IPS-18c (cell line): Measurements from ENCODE around the gene NPBWR2.
"Not testable (repeated sequence)": the region's sequence is repeated elsewhere in the genome, so short reads cannot be mapped to it uniquely, and the experiment has no call there.

Experiments
- H3K4me3 ChIP-seq: 2 replicates; pipeline ENCODE4 v1.7.0; 2013; ENCODE audit warnings: low read depth, mild to moderate bottlenecking, low read length, moderate library complexity; ENCODE audit not compliant: insufficient read depth
- H3K9me3 ChIP-seq: one replicate; pipeline ENCODE4 v1.6.1; 2013; ENCODE audit warnings: mild to moderate bottlenecking, low read length, moderate library complexity; ENCODE audit not compliant: control insufficient read depth, insufficient read depth

Gene NPBWR2

DNA sequence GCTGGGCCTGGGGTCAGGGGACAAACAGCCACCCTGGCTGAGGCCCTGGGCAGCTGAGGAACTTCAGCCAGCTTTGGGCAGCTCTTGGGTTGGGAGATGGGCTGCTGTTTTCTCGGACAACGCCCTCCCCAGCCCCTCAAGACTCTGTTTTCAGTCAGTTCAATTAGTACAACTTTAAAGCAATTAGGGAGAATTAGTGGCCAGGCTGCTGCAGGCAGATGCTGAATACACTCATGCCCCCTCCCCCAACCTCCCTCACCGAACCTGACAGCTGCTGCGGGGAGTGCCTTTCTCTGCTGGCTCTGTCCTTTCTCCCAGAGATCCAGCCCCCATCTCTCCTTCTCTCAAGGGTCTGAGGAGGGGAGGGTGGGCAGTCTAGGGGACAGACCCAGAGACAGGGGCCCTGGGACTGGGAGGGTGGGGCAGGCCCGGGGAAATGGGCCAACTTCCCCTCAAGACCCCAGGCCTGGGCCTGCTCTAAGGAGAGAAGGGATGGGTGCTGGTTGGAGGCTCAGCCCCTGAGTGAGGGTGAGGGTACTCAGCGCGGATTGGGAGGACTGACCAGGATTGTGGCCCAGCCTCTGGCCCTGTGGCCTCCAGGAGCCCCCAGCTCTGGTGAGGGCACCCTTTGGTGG is 39.1 kb upstream of the NPBWR2 start:
- no peak overlapping the region for H3K4me3 ChIP-seq
- peaks cover 2% of the 10 kb centered on the region for H3K9me3 ChIP-seq

DNA sequence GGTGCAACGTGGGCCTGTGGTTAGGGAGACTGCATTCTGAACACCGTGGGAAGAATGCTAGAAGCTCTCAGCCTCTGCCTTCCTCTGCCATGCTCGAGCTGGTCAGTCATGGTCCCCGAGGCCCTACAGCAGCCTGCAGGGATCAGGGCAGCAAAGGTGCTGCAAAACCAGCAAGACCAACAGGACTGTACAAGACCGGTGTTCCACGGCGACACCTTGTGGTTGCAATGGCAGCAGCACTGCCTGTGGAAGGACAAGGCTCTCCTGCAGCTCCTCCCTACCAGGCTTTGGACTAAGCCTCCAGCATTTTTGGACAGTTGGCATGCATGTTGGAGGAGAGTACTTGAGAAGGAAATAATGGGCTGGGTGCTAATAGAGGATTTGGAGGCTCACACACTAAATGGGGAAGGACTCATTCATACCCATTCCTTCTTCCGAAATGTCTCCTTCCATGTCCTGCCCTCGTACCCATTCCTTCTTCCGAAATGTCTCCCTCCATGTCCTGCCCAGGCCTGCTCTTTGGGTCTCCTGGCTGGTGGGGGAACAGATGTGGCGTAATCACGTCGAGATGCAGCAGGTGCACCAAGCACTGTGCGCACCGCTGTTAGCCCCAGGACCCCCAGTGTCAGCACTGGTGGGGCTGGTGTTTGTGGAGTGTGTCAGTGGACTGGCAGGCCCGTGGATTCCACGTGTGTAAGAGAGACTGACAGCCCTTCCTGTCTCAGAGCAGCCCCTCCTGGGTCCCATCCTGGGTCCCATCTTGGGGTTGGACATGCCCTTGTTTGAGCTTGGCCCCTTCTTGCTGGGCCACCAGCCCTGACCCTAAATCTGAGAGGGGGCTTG is 38.3 kb upstream of the NPBWR2 start:
- H3K9me3 ChIP-seq, result peaks cover 2% of the 10 kb centered on the region
- no peak overlapping the region for H3K4me3 ChIP-seq

DNA sequence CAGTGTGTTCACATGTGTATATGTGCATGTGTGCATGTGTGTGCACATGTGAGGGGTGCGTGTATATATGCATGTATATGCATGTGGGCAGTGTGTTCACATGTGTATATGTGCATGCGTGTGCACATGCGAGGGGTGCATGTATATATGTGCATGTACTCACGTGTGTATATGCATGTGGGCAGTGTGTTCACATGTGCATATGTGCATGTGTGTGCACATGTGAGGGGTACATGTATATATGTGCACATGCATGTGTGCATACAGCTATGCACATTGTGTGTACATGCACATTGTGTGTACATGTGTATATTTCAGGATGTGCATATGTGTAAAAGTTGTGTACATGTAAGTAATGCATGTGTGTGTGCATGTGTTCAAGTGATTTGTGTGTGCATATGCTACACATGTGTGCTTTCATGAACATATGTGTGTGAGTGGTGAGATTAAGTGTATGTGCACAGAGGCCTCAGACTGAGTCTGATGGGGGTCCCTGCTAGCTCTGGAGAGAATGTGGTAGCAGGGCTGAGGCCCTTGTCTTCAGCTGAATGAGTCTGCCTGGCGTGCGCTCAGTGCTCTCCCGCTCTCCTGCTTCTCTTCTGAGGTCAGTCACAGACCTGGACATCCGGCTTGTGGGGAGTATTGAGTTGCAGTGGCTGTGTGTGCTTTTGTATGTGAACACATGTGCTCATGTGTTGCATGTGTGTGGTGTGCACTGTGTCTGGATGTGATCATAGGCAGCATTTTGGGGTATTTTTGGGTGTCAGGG is 37.0 kb upstream of the NPBWR2 start:
- peaks cover 2% of the 10 kb centered on the region for H3K9me3 ChIP-seq
- H3K4me3 ChIP-seq, result no peak overlapping the region

DNA sequence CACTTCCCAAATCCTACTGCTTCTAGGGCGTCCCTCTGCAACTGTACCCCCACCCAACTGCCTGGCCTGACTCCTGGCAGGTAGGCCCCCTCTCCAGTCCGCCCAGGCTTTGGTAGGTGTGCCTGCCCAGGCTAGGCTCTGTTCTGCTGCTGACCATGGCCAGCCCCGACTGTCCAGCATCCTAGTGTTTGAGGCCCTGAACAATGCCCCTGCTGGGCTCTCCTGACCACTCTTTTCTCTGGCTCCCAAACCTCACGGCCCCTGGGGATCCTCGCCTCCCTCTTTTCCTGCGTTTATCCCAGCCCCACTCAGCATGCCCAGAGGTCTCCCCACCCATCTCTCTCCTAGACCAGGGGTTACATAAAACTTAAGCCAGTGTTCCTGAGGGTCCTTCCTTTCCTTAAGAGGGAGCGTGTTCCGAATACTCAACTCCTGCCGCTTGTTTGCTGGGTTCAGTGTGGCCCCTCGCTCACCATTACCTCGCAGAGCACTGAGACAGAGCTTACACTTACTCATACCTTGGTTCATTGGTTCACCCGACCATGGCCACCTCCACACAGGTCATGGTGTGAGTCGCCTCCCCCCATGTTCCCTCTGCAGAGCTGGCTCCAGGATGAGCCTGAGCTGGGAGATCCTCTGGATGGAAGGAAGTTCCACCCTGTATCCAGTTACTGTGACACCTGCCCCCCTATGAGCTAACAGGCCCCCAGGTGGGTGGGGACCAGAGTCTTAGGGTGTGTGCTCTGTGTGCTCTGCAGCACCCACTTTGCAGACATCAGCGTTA is 35.8 kb upstream of the NPBWR2 start:
- H3K9me3 ChIP-seq, result peaks cover 2% of the 10 kb centered on the region
- H3K4me3 ChIP-seq, result no peak overlapping the region

DNA sequence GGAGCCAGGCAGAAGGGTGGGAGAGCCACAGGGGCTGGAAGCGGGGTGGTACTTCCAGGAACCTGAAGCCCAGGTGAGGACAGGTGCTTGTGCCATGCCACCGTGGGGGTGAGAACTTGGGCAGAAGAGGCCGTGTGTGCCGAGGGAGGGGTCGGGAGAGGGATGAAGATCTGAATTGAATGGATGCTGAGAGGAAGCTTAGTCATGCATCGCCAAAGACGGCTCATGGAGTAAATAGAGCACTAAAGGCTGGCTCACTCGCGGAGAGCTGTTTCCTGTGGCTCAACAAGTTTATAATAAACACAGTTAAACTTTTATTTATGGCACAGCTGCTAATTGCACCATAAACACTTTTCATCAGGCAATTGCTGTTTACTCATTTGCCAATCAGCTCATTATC is 35.2 kb upstream of the NPBWR2 start:
- Histone ChIP-seq H3K9me3 (peaks cover 2% of the 10 kb centered on the region), H3K4me3 (no peak overlapping the region)

DNA sequence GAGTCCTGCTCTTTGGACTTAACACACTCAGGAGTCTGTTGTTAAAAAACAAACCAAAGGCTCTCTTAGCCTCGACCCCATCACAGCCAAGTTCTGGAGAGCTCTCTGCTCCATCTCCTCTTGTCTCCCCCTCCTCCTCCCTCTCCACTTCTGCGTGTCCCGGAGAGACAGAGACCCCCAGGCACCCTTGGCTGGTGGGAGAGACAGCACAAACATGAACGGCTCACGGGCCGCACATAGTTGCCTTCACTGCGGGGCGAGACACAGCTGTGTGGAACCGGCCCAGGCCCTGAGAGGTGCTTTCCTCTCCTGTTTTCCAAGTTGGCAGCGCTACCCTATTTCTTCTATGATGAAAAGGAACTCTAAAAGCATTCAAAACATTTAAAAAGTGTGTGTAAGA is 33.6 kb upstream of the NPBWR2 start:
- Histone ChIP-seq H3K9me3 (peaks cover 2% of the 10 kb centered on the region), H3K4me3 (no peak overlapping the region)

DNA sequence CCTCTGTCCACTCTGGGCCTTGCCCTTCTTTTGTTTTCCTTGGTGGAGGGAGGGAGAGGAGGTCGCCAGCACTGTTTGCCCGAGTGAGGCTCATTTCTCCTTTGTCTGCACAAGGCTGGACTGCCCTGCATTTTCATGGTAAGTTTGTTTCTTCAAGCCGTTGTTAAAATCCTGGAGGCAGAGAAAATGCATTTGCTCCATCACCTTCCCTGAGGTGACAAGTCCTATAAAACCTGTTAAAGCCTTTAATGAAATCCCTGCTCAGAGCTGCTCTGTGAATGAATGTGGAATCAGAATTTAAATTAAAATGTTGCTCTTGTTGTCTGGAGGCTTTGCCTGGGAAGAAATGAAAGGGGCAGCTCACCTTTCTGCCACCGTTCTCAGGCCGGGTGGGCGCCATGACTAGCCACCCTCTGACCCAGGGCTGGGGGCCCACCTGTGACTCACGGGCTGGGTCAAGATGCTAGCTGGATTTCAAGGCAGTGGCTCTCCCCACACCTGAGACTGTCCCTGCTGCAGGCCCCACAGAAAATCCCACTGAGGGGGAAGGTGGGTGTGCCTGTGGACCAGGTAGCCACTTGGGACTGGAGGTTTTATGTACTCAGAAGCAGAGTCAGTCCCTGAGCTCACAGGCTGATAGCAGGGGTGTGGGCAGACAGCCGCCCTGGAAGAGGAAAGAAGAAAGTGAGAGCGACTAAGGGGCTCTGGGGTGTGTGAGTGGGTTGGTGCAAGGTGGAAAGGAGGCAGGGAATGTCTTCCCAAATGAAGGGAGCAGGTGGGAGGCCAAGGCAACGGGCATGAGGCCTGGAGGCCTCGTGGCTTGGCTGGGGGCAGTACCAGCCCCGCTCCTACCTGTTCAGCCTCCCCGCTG is 32.9 kb upstream of the NPBWR2 start:
- no peak overlapping the region for H3K4me3 ChIP-seq
- H3K9me3 ChIP-seq, result peaks cover 2% of the 10 kb centered on the region

DNA sequence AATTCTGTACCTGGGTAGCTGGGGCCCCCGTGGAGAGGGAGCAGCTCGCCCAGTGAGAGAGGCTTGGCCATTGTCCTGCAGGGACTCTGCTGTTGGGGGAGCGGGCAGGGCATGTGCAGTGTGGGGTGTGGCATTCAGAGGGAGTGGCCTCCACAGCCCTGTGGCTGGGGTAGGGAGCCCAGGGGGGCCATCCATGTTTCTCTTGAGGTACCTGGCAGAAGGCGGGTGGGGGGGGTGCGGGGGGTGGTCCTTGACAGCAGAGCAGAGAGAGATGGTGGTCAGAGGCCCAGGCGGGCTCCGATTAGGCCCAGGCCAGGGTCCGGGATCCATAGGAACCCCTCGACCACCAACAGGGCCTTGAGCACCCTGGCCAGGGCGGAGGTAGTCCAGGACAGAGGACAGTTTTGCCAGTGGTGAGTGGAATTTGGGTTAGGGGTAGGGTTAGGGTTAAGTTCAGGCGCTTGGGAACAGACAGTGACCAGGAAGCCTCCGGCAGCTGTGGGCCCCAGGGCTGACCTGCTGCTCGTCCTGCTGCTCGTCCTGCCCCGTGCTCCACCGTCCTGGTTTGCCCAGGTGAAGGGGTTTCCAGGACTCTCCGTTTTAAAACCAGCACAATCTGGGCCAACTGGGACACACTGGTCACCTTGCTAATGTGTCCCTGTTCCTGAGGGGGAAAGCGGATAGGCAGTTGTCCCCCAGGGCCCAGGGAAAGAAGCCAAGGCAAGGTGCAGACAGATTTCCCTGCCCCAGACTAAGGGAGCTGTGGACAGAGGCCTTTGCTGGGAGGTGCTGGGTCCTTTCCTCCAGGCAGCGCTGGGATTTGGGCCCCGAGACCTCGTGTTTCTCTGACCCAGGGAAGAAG is 32.1 kb upstream of the NPBWR2 start:
- no peak overlapping the region for H3K4me3 ChIP-seq
- H3K9me3 ChIP-seq, result peaks cover 2% of the 10 kb centered on the region

DNA sequence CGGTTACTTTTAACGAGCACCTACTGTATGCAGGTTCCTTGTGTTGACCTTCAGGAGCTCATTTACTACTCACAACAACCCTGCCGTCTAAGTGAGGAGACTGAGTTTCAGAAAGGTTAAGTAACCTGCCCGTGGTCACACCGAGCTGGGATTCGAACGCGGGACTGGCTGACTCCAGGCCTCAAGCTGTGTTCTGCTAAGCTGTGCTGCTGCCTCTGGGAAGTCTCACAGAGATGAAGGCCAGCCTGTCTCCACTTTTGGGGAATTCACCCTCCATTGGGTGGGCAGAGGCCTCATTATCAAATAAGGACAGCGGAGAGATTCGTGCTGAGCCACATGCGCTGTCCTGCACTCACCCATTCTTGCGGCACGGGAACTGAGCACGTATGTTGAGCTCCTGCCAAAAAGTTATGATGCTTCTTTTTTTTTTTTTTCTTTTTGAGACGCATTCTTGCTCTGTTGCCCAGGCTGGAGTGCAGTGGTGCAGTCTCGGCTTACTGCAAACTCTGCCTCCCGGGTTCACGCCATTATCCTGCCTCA is 31.0 kb upstream of the NPBWR2 start:
- Histone ChIP-seq H3K4me3 (no peak overlapping the region), H3K9me3 (peaks cover 2% of the 10 kb centered on the region)

DNA sequence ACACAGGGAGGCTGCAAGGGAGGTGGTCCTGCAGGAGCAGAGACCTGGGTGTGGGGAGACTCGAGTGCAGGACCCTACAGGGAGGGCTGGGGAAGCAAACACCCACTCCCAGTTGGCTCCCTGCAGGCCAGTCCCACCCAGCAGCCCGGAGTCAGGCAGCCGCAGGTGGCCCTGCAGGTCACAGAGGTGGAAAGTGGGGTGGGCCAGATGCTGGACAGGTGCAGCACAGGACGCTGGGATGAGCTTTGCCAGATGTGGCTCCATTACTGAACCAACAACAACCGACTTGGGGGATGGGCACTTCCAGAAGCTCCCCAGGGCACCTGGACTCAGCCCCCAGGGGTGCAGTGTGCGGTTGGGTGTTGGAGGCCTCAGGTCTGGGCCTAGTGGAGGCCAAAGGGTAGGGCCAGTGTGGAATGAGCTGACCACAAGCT is 30.2 kb upstream of the NPBWR2 start:
- Histone ChIP-seq H3K4me3 (no peak overlapping the region), H3K9me3 (peaks cover 2% of the 10 kb centered on the region)

DNA sequence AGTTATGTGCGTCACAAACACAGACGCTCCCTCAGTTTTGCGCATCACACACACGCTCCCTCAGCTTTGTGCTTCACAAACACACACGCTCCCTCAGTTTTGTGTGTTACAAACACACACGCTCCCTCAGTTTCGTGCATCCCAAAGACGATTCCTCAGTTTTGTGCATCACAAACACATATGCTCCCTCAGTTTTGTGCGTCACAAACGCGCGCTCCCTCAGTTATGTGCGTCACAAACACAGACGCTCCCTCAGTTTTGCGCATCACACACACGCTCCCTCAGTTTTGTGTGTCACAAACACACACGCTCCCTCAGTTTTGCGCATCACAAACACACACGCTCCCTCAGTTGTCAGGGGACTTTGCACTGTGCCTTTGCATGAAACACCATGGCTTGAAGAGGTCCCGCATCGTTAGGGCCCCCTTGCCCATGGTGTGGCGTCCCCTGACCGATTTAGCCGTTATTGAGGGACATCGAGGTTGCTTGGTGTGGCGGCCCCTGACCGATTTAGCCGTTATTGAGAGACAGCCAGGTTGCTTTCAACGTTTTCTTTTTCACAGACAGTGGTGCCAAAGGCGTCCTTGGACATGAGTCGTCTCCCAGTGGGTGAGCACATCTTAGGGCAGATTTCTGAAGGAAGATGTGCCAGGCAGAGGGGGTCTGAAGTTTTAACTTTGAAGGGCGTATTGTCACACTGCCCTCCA is 28.8 kb upstream of the NPBWR2 start:
- Histone ChIP-seq H3K4me3 (no peak overlapping the region), H3K9me3 (no peaks in the 10 kb centered on the region)

DNA sequence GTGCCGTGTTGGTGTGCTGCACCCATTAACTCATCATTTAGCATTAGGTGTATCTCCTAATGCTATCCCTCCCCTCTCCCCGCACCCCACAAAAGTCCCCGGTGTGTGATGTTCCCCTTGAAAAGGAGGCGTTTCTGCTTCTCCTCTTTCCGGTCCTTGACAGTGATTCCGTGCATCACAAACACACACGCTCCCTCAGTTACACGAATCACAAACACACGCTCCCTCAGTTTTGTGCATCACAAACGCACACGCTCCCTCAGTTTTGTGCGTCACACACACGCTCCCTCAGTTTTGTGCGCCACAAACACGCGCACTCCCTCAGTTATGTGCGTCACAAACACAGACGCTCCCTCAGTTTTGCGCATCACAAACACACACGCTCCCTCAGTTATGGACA is 27.4 kb upstream of the NPBWR2 start:
- H3K4me3 ChIP-seq, H3K9me3 ChIP-seq: not testable (repeated sequence)

DNA sequence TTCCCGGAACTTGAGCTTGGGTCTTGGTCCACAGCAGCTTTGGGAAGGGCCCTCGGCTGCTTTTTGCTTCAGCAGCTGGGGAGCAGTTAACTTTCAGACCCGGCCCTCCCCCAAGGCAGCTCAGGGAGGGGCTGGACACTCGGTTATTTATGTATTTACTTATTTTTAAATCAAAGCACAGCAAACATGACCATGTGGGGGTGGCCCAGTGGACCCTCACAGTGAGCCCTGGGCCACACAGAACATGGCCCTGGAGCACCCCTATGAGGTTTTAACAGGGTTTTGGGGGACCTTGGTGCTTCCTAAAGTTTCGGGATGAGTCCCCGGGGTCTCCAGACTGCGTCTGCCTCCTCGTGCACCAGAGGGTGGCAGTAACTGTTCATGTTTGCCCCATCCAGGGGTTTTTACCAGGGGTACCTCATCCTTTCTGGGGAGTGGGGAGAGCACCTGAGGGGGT is 26.6 kb upstream of the NPBWR2 start:
- Histone ChIP-seq H3K9me3 (no peaks in the 10 kb centered on the region), H3K4me3 (no peak overlapping the region)

DNA sequence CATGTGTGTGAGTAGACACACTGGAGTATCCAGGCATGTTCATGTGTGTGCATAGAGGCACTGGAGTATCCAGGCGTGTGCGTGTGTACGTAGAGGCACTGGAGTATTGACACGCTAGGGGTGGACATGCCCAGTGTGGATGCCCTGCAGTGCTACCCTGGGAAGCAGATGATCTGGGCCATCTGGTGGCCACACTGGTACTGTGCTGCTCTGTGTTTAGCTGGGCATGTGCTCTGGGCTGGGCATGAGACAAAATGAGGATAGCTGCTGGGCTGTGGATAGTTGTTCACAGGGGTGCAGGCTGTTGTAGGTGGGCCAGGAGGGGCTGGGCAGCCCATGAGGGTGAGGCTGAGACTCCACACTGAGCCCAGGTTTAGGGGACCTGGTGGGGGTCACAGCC is 24.0 kb upstream of the NPBWR2 start:
- Histone ChIP-seq H3K9me3 (no peaks in the 10 kb centered on the region), H3K4me3 (no peak overlapping the region)

DNA sequence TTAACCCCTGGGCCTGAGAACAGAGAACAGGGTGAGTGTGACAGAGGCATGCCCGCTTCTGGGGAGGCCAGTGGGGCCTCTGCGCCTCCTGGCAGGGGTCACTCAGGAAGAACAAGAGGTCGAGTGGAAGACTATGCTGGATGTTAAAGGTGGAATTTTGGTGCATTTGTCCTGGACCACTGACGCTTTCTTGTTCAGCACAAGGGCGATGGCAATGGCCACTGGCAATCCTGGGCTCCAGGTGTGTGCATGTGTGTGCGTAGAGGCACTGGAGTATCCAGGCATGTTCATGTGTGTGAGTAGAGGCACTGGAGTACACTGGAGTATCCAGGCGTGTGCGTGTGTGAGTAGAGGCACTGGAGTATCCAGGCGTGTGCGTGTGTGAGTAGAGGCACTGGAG is 23.5 kb upstream of the NPBWR2 start:
- H3K4me3 ChIP-seq, result no peak overlapping the region
- no peaks in the 10 kb centered on the region for H3K9me3 ChIP-seq
